Muscle layer of colon (tissue), 2 donors: ENCODE results near the gene TEX52.
"Not testable (repeated sequence)": the region's sequence is repeated elsewhere in the genome, so short reads cannot be mapped to it uniquely, and the experiment has no call there.

ENCODE experiments used
- H3K27ac ChIP-seq: one replicate; pipeline ENCODE4 v1.7.0; 2013; ENCODE audit warnings: low read depth, mild to moderate bottlenecking, low read length, moderate library complexity
- H3K27me3 ChIP-seq, 2 donors: one replicate each; pipeline ENCODE4 v1.7.0; 2013; ENCODE audit warnings: low read length in 2 of 2, mild to moderate bottlenecking in 2 of 2; ENCODE audit not compliant: insufficient read depth in 2 of 2, control insufficient read depth in 1 of 2
- H3K36me3 ChIP-seq: one replicate; pipeline ENCODE4 v1.7.0; 2013; ENCODE audit warnings: mild to moderate bottlenecking, low read length; ENCODE audit not compliant: insufficient read depth
- H3K4me1 ChIP-seq: one replicate; pipeline ENCODE4 v1.7.0; 2013; ENCODE audit warnings: mild to moderate bottlenecking, low read length; ENCODE audit not compliant: insufficient read depth
- H3K4me3 ChIP-seq, 2 donors: one replicate each; pipeline ENCODE4 v1.7.0; 2013; ENCODE audit warnings: low read length in 2 of 2, low read depth in 1 of 2, mild to moderate bottlenecking in 1 of 2, moderate library complexity in 1 of 2
- H3K9ac ChIP-seq: one replicate; pipeline ENCODE4 v1.7.0; 2013; ENCODE audit warnings: low read length
- H3K9me3 ChIP-seq: one replicate; pipeline ENCODE4 v1.7.0; 2013; ENCODE audit warnings: mild to moderate bottlenecking, low read length
- donor health status: abdominal sarcoma.
- donor health status: Adenocarcinoma of cecum.

Gene TEX52

DNA sequence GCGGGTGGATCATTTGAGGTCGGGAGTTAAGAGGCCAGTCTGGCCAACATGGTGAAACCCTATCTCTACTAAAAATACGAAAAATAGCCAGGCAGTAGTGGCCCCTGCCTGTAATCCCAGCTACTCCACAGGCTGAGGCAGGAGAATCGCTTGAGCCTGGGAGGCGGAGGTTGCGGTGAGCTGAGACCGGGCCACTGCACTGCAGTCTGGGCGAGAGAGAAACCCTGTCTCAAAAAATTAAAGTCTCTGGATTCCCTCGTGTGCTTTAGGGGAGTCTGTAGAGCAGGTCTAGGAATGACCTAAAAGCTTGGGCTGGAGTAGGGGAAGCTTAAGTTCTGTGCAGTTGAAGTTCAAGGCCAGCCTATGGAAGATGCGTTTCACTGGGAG, 33.2 kb upstream of the TEX52 start:
- peaks cover 4% of the 10 kb centered on the region for H3K36me3 ChIP-seq
- no peaks in the 10 kb centered on the region for H3K27me3 ChIP-seq
- peak overlapping the region; percentile 98 for H3K27ac ChIP-seq
- no peaks in the 10 kb centered on the region for H3K9me3 ChIP-seq
- peak overlapping the region; percentile 74 to 86 for H3K4me3 ChIP-seq
- peaks cover 17% of the 10 kb centered on the region for H3K4me1 ChIP-seq
- H3K9ac ChIP-seq: peak overlapping the region; percentile 65

- H3K27me3 ChIP-seq: no peaks in the 10 kb centered on the region
- H3K9ac ChIP-seq: no peak overlapping the region
- no peaks in the 10 kb centered on the region for H3K9me3 ChIP-seq
- H3K27ac ChIP-seq: no peak overlapping the region
- H3K4me3 ChIP-seq: no peak overlapping the region
- H3K4me1 ChIP-seq: peaks cover 7% of the 10 kb centered on the region
- H3K36me3 ChIP-seq: peaks cover 4% of the 10 kb centered on the region
These were observed 30.1 kb upstream of the TEX52 start for GRCh38 chr12:2886768-2887450.

- no peak overlapping the region for H3K4me3 ChIP-seq
- no peaks in the 10 kb centered on the region for H3K27me3 ChIP-seq
- peaks cover 2% of the 10 kb centered on the region for H3K4me1 ChIP-seq
- H3K9ac ChIP-seq: no peak overlapping the region
- H3K36me3 ChIP-seq: peaks cover 4% of the 10 kb centered on the region
- no peaks in the 10 kb centered on the region for H3K9me3 ChIP-seq
- H3K27ac ChIP-seq: no peak overlapping the region
These were observed 28.0 kb upstream of the TEX52 start for GRCh38 chr12:2884810-2885209.

- Histone ChIP-seq H3K27me3 (no peaks in the 10 kb centered on the region), H3K4me3 (no peak overlapping the region), H3K9me3 (no peaks in the 10 kb centered on the region), H3K4me1 (peaks cover 15% of the 10 kb centered on the region), H3K36me3 (no peaks in the 10 kb centered on the region), H3K27ac (no peak overlapping the region), H3K9ac (no peak overlapping the region)
These were observed 23.0 kb upstream of the TEX52 start for GRCh38 chr12:2879853-2880252.

- H3K9ac ChIP-seq: peak overlapping the region; percentile 52
- H3K4me3 ChIP-seq: peak overlapping the region; percentile 74 to 83
- H3K36me3 ChIP-seq: no peaks in the 10 kb centered on the region
- H3K4me1 ChIP-seq: peaks cover 15% of the 10 kb centered on the region
- no peaks in the 10 kb centered on the region for H3K9me3 ChIP-seq
- peak overlapping the region; percentile 90 for H3K27ac ChIP-seq
- H3K27me3 ChIP-seq: no peaks in the 10 kb centered on the region
These were observed 21.3 kb upstream of the TEX52 start for GRCh38 chr12:2877953-2878732.

- H3K4me3 ChIP-seq: peak within 1 kb of the TSS; percentile 74 to 83
- H3K36me3 ChIP-seq: no peaks in the 10 kb centered on the region
- peak within 1 kb of the TSS; percentile 90 for H3K27ac ChIP-seq
- peaks cover 15% of the 10 kb centered on the region for H3K4me1 ChIP-seq
- no peaks in the 10 kb centered on the region for H3K27me3 ChIP-seq
- H3K9me3 ChIP-seq: no peaks in the 10 kb centered on the region
- H3K9ac ChIP-seq: peak within 1 kb of the TSS; percentile 52
These were observed 20.5 kb upstream of the TEX52 start, which contains the start of the genes FOXM1 and RHNO1 for GRCh38 chr12:2877047-2877952. TSS of gene FOXM1 (minus strand) at chr12:2877174. CDS start at chr12:2874478, 2,696 bp downstream. TSS of gene RHNO1 (plus strand) at chr12:2877223. CDS start at chr12:2885367, 8,144 bp downstream.

- Histone ChIP-seq H3K27me3 (no peaks in the 10 kb centered on the region), H3K4me3 (peak overlapping the region; percentile 74 to 83), H3K27ac (no peak overlapping the region), H3K36me3 (no peaks in the 10 kb centered on the region), H3K9me3 (no peaks in the 10 kb centered on the region), H3K4me1 (peaks cover 15% of the 10 kb centered on the region), H3K9ac (no peak overlapping the region)
These were observed 19.7 kb upstream of the TEX52 start for GRCh38 chr12:2876431-2877046.

GRCh38 chr12:2868986-2869632, 12.3 kb upstream of the TEX52 start:
- not testable (repeated sequence) for H3K9me3 ChIP-seq, H3K27ac ChIP-seq, H3K4me1 ChIP-seq, H3K9ac ChIP-seq, H3K27me3 ChIP-seq, H3K36me3 ChIP-seq, H3K4me3 ChIP-seq

GRCh38 chr12:2864198-2864597, 7.4 kb upstream of the TEX52 start:
- H3K4me3 ChIP-seq: no peak overlapping the region
- H3K36me3 ChIP-seq: no peaks in the 10 kb centered on the region
- no peak overlapping the region for H3K27ac ChIP-seq

GRCh38 chr12:2863402-2863801, 6.6 kb upstream of the TEX52 start:
- not testable (repeated sequence) for H3K27me3 ChIP-seq, H3K36me3 ChIP-seq, H3K9ac ChIP-seq, H3K4me3 ChIP-seq, H3K9me3 ChIP-seq, H3K27ac ChIP-seq, H3K4me1 ChIP-seq

More at GRCh38 chr12:2864198-2864597, 7.4 kb upstream of the TEX52 start:
- no peaks in the 10 kb centered on the region for H3K9me3 ChIP-seq
- H3K27me3 ChIP-seq: no peaks in the 10 kb centered on the region
- no peaks in the 10 kb centered on the region for H3K4me1 ChIP-seq
- no peak overlapping the region for H3K9ac ChIP-seq
